AG04449 (cell line): Measurements from ENCODE around the gene CD38.
"Not testable (repeated sequence)": the region's sequence is repeated elsewhere in the genome, so short reads cannot be mapped to it uniquely, and the experiment has no call there.

Source experiments
- CTCF ChIA-PET: fragments of 350-600 bp; formaldehyde crosslinking; extraction: SDS; loops from one replicate; lab custom pipeline; 2021; ENCODE audit warnings: antibody characterized with exemption; lab: Yijun Ruan, JAX
- POLR2A ChIA-PET: fragments of 400-600, 350-600 bp; formaldehyde crosslinking; extraction: SDS; loops from one replicate; lab custom pipeline; 2020; ENCODE audit warnings: antibody characterized with exemption, inconsistent platforms; lab: Yijun Ruan, JAX
- DNase-seq: peaks from one replicate; pipeline ENCODE4 v3.0.0-alpha.2; 2010; ENCODE audit warnings: low read depth, low spot score
- H3K4me3 ChIP-seq: 2 replicates; pipeline ENCODE4 v1.5.1; 2011; ENCODE audit warnings: low read depth, mild to moderate bottlenecking, control low read depth, low read length
- TF ChIP-seq, protein P1 (sequence below): IDR thresholded peaks from one replicate; pipeline ENCODE4 v1.5.1; 2011; ENCODE audit warnings: mild to moderate bottlenecking, moderate library complexity, low read length, control low read depth, inconsistent platforms; ENCODE audit not compliant: insufficient read depth; ENCODE audit errors: missing control alignments

CD38 gene

DNA sequence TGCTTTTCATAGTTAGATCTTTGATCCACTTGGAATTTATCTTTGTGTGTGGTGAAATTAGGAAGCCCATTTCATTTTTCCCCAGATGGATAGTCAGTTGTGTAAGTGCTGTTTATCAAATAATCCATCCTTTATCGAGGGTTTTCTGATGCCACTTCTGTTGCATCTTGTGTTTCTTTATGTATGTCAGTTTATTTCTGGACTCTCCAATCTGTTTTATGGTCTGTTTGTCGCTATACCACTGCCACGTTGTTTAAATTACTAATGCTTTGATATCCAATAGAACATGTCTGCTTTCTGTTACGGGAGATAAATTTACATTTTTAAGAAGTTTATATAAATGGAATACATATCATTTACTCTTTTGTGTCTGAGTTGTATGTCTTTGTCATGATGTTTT lies 21.0 kb downstream of the CD38 start:
- no peak for DNase-seq
- TF ChIP-seq, protein P1, sequence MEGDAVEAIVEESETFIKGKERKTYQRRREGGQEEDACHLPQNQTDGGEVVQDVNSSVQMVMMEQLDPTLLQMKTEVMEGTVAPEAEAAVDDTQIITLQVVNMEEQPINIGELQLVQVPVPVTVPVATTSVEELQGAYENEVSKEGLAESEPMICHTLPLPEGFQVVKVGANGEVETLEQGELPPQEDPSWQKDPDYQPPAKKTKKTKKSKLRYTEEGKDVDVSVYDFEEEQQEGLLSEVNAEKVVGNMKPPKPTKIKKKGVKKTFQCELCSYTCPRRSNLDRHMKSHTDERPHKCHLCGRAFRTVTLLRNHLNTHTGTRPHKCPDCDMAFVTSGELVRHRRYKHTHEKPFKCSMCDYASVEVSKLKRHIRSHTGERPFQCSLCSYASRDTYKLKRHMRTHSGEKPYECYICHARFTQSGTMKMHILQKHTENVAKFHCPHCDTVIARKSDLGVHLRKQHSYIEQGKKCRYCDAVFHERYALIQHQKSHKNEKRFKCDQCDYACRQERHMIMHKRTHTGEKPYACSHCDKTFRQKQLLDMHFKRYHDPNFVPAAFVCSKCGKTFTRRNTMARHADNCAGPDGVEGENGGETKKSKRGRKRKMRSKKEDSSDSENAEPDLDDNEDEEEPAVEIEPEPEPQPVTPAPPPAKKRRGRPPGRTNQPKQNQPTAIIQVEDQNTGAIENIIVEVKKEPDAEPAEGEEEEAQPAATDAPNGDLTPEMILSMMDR: no peak
- CTCF ChIA-PET: interaction anchor here (1.4 kb wide), 1 partner anchor 157 kb away, joined by 8 read pairs; no protein-coding TSS in a partner anchor
- POLR2A ChIA-PET: no interaction called here
- no peak overlapping the region for H3K4me3 ChIP-seq

DNA sequence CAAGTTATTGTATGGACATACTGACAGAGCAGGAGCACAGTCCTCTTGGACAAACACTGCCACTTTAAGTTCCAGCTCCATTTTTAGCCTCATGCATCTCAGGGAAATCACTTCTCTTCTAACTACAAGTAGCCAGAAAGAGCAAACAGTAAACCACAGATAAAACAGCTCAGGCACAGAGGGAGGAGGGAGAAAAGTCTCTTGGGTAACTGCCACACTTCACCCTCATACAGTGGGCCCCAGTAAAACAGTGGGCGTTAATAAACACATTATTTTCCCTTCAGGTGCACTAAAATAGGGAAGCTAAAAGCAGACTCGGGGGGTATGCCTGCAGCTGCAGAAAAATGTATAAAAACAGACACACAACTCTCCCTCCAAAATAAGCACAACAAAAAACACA lies 21.6 kb downstream of the CD38 start:
- CTCF ChIA-PET: interaction anchor here (0.7 to 1.4 kb wide), 2 partner anchors 9 to 156 kb away, joined by 3 to 8 read pairs; no protein-coding TSS in a partner anchor
- POLR2A ChIA-PET: no interaction called here
- H3K4me3 ChIP-seq: no peak overlapping the region
- TF ChIP-seq, protein P1: no peak
- no peak for DNase-seq

DNA sequence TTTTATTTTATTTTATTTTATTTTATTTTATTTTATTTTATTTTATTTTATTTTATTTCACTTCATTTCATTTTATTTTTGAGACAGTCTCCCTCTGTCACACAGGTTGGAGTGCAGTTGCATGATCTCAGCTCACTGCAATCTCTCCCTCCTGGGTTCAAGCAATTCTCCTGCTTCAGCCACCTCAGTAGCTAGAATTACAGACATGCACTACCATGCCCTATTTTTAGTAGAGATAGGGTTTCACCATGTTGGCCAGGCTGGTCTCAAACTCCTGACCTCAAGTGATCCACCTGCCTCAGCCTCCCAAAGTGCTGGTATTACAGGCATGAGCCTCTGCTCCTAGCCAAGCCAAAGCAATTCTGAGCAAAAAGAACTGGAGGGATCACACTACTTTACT lies 24.4 kb downstream of the CD38 start:
- POLR2A ChIA-PET, H3K4me3 ChIP-seq, DNase-seq: not testable (repeated sequence)
- CTCF ChIA-PET: interaction anchor here (0.9 to 1.5 kb wide), 5 partner anchors 80 to 397 kb away, joined by 3 to 4 read pairs (median 3); no protein-coding TSS in a partner anchor

DNA sequence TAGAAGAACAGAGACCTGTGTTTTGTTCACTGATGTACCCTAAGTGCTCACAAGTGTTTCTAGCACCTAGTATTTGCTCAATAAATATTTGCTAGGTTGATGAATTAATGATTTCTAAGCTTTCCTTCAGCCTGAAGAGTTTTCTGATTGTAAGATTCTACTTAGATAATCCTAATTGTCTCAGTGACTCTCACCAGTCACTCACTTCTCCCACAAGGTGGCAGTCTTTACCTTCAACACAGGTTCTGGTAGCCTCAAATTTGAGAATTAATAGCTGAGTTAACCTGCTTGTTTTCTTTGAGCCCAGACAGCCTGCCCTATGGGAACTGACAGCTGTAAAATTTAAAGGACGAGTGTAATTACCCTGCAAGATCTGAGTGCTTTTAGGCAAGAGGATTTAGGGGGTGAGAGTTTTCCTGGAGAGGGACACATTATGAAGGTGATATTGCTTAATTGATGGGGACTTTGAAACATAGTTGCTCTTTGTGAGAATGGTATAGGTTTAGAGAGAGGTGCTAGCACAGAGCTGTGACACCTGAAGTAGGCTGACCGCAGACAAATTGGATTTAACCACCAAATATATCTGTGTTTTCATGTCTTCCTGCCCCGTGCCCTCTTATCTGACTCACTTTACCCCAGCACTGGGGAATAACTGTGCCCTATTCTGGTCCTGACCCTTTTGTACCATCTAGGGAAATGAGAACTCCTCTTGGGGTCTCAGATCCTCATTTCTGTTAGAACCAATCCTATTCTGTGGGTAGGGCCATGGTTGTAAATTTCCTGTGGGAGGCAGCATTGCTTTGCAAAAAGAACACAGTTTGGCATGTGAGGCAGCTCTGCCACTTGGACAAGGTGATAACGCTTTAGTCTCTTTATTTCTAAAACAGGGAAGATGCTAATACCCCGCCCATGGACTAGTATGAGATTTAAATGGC lies 27.7 kb downstream of the CD38 start:
- TF ChIP-seq, protein P1: peak; percentile 64
- ChIA-PET POLR2A (no interaction called here), CTCF (interaction anchor here (0.6 to 7.9 kb wide), 77 partner anchors 10 to 460 kb away, joined by 3 to 115 read pairs (median 5); partner anchors contain the start of gene CC2D2A)
- DNase-seq: peak; percentile 4
- H3K4me3 ChIP-seq: no peak overlapping the region

DNA sequence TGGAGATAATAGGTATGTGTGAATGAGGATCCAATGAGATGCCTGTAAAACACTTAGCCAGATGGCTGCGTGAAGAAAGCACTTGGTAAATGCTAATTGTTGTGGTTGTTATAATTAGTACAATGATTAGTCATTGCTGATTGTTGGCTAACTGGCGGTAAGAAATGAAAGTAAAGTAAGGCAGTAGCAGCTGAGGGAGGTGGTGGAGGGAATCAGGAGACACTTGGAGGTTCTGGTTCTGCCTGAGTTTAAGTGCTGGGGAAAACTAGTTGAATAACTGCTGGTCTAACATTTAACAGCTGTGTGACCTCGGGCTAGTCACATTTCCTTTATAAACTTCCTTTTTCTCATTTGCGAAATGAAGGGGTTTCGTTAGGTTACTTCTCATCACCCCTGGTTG lies 30.9 kb downstream of the CD38 start:
- CTCF ChIA-PET: interaction anchor here (1.0 to 7.9 kb wide), 7 partner anchors 9 to 329 kb away, joined by 3 to 115 read pairs (median 39); no protein-coding TSS in a partner anchor
- POLR2A ChIA-PET: no interaction called here
- no peak for DNase-seq
- TF ChIP-seq, protein P1: no peak
- no peak overlapping the region for H3K4me3 ChIP-seq

DNA sequence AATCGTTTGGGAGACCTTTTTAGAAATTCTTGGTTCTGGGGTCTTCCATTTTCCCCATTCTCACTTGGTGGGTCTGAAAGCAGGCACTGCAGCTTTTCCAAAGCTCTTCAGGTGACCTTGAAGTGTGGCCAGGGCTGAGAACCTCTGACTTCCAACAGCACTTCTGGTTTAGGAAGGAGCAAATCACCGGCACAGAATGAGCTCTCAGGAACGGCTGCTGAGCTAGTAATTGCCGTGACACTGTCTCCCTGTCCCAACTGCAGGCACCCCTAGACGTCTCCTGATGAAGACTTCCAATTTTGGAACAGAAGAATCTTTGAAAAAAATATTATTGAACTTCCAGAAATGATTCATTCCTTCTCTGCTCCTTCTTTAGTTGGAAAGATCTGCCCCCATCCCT lies 31.3 kb downstream of the CD38 start:
- H3K4me3 ChIP-seq: no peak overlapping the region
- ChIA-PET CTCF (interaction anchor here (1.0 to 7.9 kb wide), 7 partner anchors 10 to 192 kb away, joined by 3 to 115 read pairs (median 3); no protein-coding TSS in a partner anchor), POLR2A (no interaction called here)
- TF ChIP-seq, protein P1: no peak
- no peak for DNase-seq
